NCI-H1694 treated with DMSO at 0.1 percent for 48 hours (cell line): ENCODE results near the gene ANKRD36C.
"Not testable (repeated sequence)": the region's sequence is repeated elsewhere in the genome, so short reads cannot be mapped to it uniquely, and the experiment has no call there.

ENCODE experiments used
- DNase-seq: peaks from one replicate; lab custom pipeline; 2025; lab: John Stamatoyannopoulos, UW

The ANKRD36C gene

GRCh38 chr2:95796249-95797099, 195.2 kb downstream of the ANKRD36C start:
- not testable (repeated sequence) for DNase-seq

GRCh38 chr2:95793970-95794369, 197.7 kb downstream of the ANKRD36C start:
- not testable (repeated sequence) for DNase-seq

- DNase-seq: not testable (repeated sequence)
Measured at GRCh38 chr2:95790180-95790579, 201.4 kb downstream of the ANKRD36C start.

GRCh38 chr2:95789385-95789784, 202.2 kb downstream of the ANKRD36C start:
- not testable (repeated sequence) for DNase-seq

GRCh38 chr2:95788642-95789041, 203.0 kb downstream of the ANKRD36C start:
- not testable (repeated sequence) for DNase-seq
